Transverse colon (tissue), 4 donors: Measurements from ENCODE around the gene PLTP. TPM values are rescaled to one million over a fixed set of nuclear protein-coding genes. Genes with fewer than 3 reads are reported as not detected.

Experiments
- DNase-seq: peaks from one replicate; pipeline ENCODE4 v3.0.0-alpha.2; 2019
- H3K27ac ChIP-seq, 4 donors: fragments of 200-600 bp; sonication (generic); 2 replicates each; pipeline ENCODE4 v1.5.1; 2016 to 2018; ENCODE audit warnings: inconsistent platforms in 4 of 4
- H3K27me3 ChIP-seq: fragments of 200-600 bp; sonication (generic); 2 replicates; pipeline ENCODE4 v1.5.1; 2017; ENCODE audit warnings: inconsistent platforms
- H3K36me3 ChIP-seq, 4 donors: fragments of 200-600 bp; sonication (generic); 2 replicates each; pipeline ENCODE4 v1.5.1; 2017 to 2019; ENCODE audit warnings: inconsistent platforms in 4 of 4
- H3K4me1 ChIP-seq, 4 donors: fragments of 200-600 bp; sonication (generic); 2 replicates each; pipeline ENCODE4 v1.5.1; 2017 to 2020; ENCODE audit warnings: inconsistent platforms in 4 of 4
- H3K4me3 ChIP-seq, 4 donors: fragments of 200-600 bp; sonication (generic); 1 replicate in 1 of 4; 2 replicates in 3 of 4; pipeline versions ENCODE4 v1.5.1 to v1.6.1; 2017 to 2019; ENCODE audit warnings: inconsistent platforms in 4 of 4
- H3K9me3 ChIP-seq, 2 donors: fragments of 200-600 bp; sonication (generic); 2 replicates each; pipeline ENCODE4 v1.5.1; 2017 to 2019; ENCODE audit warnings: inconsistent platforms in 2 of 2
- EP300 ChIP-seq: sonication (generic); formaldehyde crosslinking; IDR thresholded peaks from one replicate; pipeline ENCODE4 v1.6.1; 2017; ENCODE audit warnings: antibody characterized with exemption, low read depth
- POLR2A ChIP-seq: fragments of 450-650 bp; IDR thresholded peaks from one replicate; pipeline ENCODE4 v1.6.1; 2016; ENCODE audit warnings: antibody characterized with exemption, mild to moderate bottlenecking, moderate library complexity
- POLR2AphosphoS5 ChIP-seq, 3 donors: sonication (generic); formaldehyde crosslinking; IDR thresholded peaks; one replicate each; pipeline ENCODE4 v1.6.1; 2016; ENCODE audit warnings: antibody characterized with exemption in 3 of 3
- WGBS, 2 donors: methylation state at CpG; one replicate each; pipeline ENCODE4 v1.1.5; 2018; ENCODE audit warnings: low coverage in 1 of 2; 5-methylcytosine and 5-hydroxymethylcytosine counted together
- in situ Hi-C, 4 donors: fragments of 200-750 bp; cut with MboI; loops; one replicate each; pipeline versions ENCODE4 v1.15.0 to v1.15.1; 2017; ENCODE audit warnings: low sequenced_read_pairs in 3 of 4, low pct_ligation_motif_present in 1 of 4, low pct_unique_long_range_greater_than_20kb in 1 of 4
- intact Hi-C: fragments of 100-400 bp; cut with DNase I; formaldehyde crosslinking; loops from one replicate; pipeline ENCODE4 v1.15.1; 2023; ENCODE audit warnings: low total_unique reads
- total RNA-seq, 4 donors: library from RNA; depleted of rRNA; stranded (reverse); fragments of >200 nt; gene quantifications; one replicate each; pipeline ENCODE4 v1.1.0, GENCODE V29; 2016
- TF ChIP-seq, protein P1 (sequence below), 5 experiments: fragments of 200-600 bp in 3 of 5; fragments of 450-650 bp in 2 of 5; sonication (generic) in 3 of 5; IDR thresholded peaks; 1 replicate in 2 of 5; 2 replicates in 3 of 5; pipeline ENCODE4 v1.5.1; 2016 to 2017; ENCODE audit warnings: antibody characterized with exemption in 5 of 5, inconsistent platforms in 3 of 5, mild to moderate bottlenecking in 2 of 5, moderate library complexity in 1 of 5

Gene PLTP
- total RNA-seq, 4 donors from 2014 or later = 17.7 to 79.9 (median 59.9) TPM

DNA sequence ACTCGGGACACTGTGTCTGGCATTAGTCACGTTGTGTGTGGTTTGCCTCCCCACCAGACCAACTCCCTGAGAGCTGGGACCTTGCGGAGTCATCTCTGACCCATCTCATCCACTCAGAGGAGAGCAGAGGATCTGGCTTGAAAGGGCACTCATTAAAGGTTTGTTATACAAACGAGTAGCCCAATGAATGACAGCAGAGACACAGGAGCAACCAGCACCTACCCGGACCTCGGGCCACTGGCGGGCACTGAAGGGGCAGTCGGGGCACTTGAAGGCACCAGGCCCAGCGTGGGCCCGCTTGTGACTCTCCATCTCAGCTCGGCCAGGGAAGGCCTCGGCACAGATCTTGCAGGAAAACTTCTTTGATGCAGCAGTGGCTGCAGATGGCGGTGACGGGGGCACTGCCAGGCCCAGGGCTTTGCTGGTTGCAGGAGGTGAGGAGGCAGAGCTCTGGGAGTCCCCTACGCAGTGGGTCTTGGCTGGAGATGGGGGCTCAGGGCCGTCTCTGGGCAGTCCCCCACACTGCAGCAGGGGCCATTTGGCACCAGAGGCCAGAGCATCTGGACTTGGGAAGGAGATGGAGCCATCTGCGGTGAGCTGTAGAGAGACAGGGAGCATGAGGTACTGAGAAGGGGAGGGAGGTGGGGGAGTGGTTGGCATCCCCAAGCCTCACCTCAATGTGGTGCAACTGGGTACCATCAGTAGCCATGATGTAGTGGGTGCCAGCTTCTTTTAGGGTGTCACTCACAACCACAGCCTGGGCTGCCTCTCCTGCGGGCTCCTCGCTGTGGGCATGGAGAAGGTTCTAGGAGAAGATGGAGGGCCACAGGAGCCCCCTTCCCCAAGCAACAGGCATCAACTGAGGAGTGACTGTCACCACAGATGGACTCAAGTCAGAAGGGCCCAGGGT is 40.2 kb upstream of the PLTP start:
- Histone ChIP-seq H3K27ac (no peak overlapping the region), H3K4me3 (no peak overlapping the region), H3K27me3 (no peaks in the 10 kb centered on the region), H3K4me1 (peaks cover 0 to 2% (median 0%) of the 10 kb centered on the region in 4 donors), H3K9me3 (no peaks in the 10 kb centered on the region), H3K36me3 (peaks cover 0 to 28% (median 8%) of the 10 kb centered on the region in 4 donors)
- no peak for DNase-seq
- WGBS, 2 donors = 91% methylated on average over 19 of the region's 19 CpGs; no CpG with 5 or more reads in 1 of the 2 donors
- in situ Hi-C loops = loop anchor here in 1 of 4 donors (25.0 kb wide), 1 partner anchor 140 kb away; the partner anchor contains the start of gene UBE2C
- TF ChIP-seq POLR2A (no peak), POLR2AphosphoS5 (IDR thresholded peaks at IDR 0.05) (no peak), EP300 (no peak)
- TF ChIP-seq, protein P1, sequence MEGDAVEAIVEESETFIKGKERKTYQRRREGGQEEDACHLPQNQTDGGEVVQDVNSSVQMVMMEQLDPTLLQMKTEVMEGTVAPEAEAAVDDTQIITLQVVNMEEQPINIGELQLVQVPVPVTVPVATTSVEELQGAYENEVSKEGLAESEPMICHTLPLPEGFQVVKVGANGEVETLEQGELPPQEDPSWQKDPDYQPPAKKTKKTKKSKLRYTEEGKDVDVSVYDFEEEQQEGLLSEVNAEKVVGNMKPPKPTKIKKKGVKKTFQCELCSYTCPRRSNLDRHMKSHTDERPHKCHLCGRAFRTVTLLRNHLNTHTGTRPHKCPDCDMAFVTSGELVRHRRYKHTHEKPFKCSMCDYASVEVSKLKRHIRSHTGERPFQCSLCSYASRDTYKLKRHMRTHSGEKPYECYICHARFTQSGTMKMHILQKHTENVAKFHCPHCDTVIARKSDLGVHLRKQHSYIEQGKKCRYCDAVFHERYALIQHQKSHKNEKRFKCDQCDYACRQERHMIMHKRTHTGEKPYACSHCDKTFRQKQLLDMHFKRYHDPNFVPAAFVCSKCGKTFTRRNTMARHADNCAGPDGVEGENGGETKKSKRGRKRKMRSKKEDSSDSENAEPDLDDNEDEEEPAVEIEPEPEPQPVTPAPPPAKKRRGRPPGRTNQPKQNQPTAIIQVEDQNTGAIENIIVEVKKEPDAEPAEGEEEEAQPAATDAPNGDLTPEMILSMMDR (IDR thresholded peaks at IDR 0.05) = no peak
- intact Hi-C loops = loop anchor here (10.0 kb wide), 1 partner anchor 147 kb away; no protein-coding TSS in a partner anchor

DNA sequence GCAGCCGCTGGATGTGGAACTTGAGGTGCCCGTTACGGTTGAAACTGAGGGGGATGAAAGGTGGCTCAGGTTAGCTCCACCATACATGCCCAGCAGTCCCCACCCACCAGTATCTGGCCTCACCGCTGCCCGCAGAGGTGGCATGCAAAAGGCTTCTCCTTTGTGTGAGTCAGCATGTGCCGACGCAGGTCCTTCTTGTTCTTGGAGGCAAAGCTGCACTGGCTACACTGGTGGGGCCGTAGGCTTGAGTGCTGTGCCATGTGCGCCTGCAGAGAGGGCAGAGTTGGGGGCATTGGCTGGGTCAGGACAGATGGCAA is 38.3 kb upstream of the PLTP start:
- intact Hi-C loops (loop anchor here (10.0 kb wide), 1 partner anchor 145 kb away; no protein-coding TSS in a partner anchor), in situ Hi-C loops (loop anchor here in 1 of 4 donors (25.0 kb wide), 1 partner anchor 138 kb away; the partner anchor contains the start of gene UBE2C)
- Histone ChIP-seq H3K36me3 (peaks cover 0 to 41% (median 12%) of the 10 kb centered on the region in 4 donors), H3K4me1 (peaks cover 0 to 14% (median 0%) of the 10 kb centered on the region in 4 donors), H3K9me3 (no peaks in the 10 kb centered on the region), H3K4me3 (no peak overlapping the region), H3K27ac (no peak overlapping the region), H3K27me3 (no peaks in the 10 kb centered on the region)
- no peak for TF ChIP-seq POLR2A
- TF ChIP-seq POLR2AphosphoS5 (IDR thresholded peaks at IDR 0.05) = no peak
- TF ChIP-seq EP300 = no peak
- TF ChIP-seq, protein P1 (IDR thresholded peaks at IDR 0.05) = no peak
- WGBS, 2 donors = 90% methylated on average over 9 of the region's 9 CpGs; no CpG with 5 or more reads in 1 of the 2 donors
- no peak for DNase-seq

DNA sequence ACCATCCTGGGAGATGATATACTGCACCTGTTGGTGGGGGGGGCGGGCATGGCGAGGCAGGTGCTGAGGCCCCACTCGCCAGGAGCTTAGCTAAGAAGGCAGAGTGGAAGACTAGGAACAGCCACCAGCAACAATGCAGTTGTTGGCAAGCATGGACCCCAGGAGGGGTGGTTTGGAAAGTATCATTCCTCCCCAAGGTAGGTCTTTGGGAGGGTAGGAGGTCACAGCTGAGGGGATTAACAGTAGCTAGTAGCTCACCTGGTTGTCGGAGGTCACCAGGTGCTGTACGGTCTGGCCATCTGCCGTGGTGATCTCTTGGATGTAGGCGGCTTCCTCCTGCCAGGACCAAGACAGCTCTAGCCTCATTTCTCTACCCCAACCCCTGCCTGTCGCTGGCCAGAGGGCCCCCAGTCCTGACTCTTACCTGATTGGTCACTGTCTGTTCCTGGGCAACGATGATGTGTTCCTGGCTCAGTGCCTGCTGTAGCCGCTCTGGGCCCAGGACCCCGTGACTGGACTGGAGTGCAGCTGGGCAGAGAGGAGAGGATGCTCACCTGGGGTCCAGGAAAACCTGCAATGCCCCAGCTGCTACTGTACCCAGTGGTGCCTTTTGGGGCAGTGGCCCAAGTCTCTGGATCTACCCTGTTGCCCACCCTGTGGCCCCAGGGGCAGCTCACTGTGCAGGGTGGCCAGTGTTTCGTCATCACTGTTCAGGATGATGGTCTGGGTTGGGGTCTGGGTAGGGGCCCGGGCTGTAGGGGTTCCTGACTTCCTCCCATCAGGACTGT is 37.8 kb upstream of the PLTP start:
- in situ Hi-C loops (loop anchor here in 2 of 4 donors (10.0 to 25.0 kb wide), 2 partner anchors 125 to 137 kb away; partner anchors contain the start of genes TNNC2 (in 1 of the 2) and UBE2C (in 1 of the 2)), intact Hi-C loops (loop anchor here (10.0 kb wide), 1 partner anchor 145 kb away; no protein-coding TSS in a partner anchor)
- no peak overlapping the region for H3K27ac ChIP-seq
- no peaks in the 10 kb centered on the region for H3K9me3 ChIP-seq
- 90% methylated on average over 10 of the region's 13 CpGs; no CpG with 5 or more reads in 1 of the 2 donors for WGBS, 2 donors
- H3K36me3 ChIP-seq = peaks cover 0 to 46% (median 15%) of the 10 kb centered on the region in 4 donors
- no peaks in the 10 kb centered on the region for H3K27me3 ChIP-seq
- DNase-seq = no peak
- H3K4me3 ChIP-seq = no peak overlapping the region
- TF ChIP-seq POLR2A (no peak), POLR2AphosphoS5 (IDR thresholded peaks at IDR 0.05) (peak in 1 of 3 donors; percentile 3), EP300 (no peak)
- peaks cover 0 to 14% (median 0%) of the 10 kb centered on the region in 4 donors for H3K4me1 ChIP-seq

DNA sequence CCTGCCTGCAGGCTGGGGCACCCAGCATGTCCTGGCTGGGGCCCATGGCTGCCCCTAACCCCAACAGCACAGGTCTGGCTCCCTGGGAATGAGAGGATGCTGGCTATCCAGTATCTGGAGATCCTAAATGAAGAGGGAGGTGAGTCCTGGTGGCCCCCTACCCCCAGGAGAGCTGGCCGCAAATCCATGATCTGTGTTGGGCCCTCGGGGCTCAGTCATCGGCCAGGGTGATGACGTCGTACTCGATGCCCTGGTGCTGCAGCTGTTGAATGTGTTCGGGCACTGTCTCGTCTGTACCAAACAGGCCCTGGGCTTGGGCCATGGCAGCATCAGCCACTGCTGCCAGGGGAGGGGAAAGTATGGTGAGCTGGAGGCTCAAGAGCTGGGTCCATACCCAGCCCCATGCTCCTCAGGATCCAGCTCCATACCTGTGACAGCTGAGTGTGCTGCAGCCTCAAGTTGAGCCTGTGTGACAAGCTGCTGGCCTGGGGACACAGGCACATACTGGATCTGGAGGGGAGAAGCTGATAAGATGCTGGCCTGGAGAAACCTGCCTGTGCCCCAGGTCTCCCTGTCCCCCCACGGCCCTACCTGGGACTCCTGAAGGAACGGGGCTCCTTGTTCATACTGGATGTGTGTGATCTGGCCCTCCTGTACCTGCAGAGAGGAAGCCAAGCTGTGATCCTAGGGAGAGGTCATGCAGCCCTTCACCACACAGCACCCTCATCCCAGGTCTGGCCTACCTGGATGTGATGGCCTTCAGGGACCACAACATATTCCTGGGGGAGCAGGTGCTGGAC is 37.0 kb upstream of the PLTP start:
- TF ChIP-seq POLR2AphosphoS5 (IDR thresholded peaks at IDR 0.05) (peak in 2 of 3 donors; percentile 10 to 17), POLR2A (no peak)
- Histone ChIP-seq H3K4me3 (no peak overlapping the region), H3K27ac (no peak overlapping the region), H3K36me3 (peaks cover 0 to 52% (median 18%) of the 10 kb centered on the region in 4 donors), H3K4me1 (peaks cover 0 to 14% (median 0%) of the 10 kb centered on the region in 4 donors), H3K9me3 (no peaks in the 10 kb centered on the region), H3K27me3 (no peaks in the 10 kb centered on the region)
- intact Hi-C loops (no loop called here), in situ Hi-C loops (loop anchor here in 1 of 4 donors (10.0 kb wide), 1 partner anchor 124 kb away; the partner anchor contains the start of gene TNNC2)
- WGBS, 2 donors = 84% methylated on average over 10 of the region's 10 CpGs; no CpG with 5 or more reads in 1 of the 2 donors
- DNase-seq = no peak
